Measurements from ENCODE around the gene CLDN6. TPM values are rescaled to one million over a fixed set of nuclear protein-coding genes. Genes with fewer than 3 reads are reported as not detected.

CLDN6 gene
- total and polyA plus RNA-seq, 8 donors = 2.3 to 140 (median 113) TPM; not detected in 1

DNA sequence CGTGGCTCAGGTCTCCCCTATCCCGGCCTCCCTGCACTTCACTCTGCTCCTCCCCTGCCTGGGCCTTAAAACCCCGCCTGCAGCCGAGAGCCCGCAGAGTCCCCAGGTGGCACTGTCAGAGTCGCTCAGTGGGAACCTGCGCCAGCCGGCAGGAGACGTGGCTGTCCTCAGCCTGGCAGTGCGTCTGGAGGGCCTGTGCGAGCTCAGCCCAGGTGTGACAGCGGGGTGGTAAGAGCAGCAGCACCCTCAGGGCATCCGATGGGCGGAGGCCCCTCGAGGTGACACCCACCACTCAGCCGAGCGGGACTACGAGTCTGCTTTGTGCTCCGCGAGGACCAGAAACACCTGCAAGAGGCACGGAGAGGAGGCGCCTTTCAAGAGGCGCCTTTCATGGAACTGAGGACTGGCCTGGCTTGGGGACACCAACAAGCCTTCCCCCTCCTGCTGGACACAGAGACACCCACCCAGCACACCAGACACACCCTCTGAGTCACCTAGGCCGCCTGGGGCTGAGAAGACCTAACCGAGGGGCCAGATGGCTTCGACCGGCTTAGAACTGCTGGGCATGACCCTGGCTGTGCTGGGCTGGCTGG is 5.1 kb downstream of the CLDN6 start, which contains the start of gene CLDN9:
CLDN9 (plus strand) TSS at position 96 of the 593 bp plus-strand sequence; CDS start at position 536, 440 bp downstream.
- peak; percentile 75 for ATAC-seq
- DNase-seq = peak in 1 of 4 donors; percentile 78
- Histone ChIP-seq H3K27me3 (peaks cover 9 to 86% of the 10 kb centered on the region in 2 donors), H3K4me1 (peaks cover 7 to 34% of the 10 kb centered on the region in 2 donors), H3K27ac (no peak within 1 kb of the TSS), H3K9me3 (no peaks in the 10 kb centered on the region), H3K4me3 (no peak within 1 kb of the TSS), H3K36me3 (no peaks in the 10 kb centered on the region)
- TF ChIP-seq, protein P1, sequence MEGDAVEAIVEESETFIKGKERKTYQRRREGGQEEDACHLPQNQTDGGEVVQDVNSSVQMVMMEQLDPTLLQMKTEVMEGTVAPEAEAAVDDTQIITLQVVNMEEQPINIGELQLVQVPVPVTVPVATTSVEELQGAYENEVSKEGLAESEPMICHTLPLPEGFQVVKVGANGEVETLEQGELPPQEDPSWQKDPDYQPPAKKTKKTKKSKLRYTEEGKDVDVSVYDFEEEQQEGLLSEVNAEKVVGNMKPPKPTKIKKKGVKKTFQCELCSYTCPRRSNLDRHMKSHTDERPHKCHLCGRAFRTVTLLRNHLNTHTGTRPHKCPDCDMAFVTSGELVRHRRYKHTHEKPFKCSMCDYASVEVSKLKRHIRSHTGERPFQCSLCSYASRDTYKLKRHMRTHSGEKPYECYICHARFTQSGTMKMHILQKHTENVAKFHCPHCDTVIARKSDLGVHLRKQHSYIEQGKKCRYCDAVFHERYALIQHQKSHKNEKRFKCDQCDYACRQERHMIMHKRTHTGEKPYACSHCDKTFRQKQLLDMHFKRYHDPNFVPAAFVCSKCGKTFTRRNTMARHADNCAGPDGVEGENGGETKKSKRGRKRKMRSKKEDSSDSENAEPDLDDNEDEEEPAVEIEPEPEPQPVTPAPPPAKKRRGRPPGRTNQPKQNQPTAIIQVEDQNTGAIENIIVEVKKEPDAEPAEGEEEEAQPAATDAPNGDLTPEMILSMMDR (IDR thresholded peaks at IDR 0.05) = no peak
- intact Hi-C loops (cut with DNase I) = no loop called here

DNA sequence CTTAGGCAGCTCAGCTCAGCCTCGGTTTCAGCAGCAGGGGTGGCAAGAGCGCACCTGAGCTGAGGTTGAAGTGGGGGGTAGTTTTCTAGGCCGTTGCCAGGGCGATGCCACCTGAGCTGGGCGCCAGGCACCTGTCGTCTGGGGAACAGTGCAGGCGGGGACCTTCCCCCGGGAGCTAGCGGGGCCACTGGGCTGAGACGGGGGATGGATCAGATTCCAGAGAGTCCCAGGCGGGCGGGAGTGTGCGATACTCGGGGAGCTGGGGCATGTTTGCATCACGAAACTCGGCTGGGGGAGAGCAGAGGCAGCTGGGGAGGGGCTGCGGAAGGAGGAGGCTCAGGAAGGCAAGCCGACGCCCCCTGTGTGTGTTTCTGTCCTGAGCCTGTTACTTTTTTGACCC is 5.7 kb downstream of the CLDN6 start:
- Histone ChIP-seq H3K36me3 (no peaks in the 10 kb centered on the region), H3K27ac (no peak overlapping the region), H3K4me3 (no peak overlapping the region), H3K9me3 (no peaks in the 10 kb centered on the region), H3K27me3 (peaks cover 8 to 86% of the 10 kb centered on the region in 2 donors), H3K4me1 (peaks cover 7 to 38% of the 10 kb centered on the region in 2 donors)
- intact Hi-C loops (cut with DNase I) = no loop called here
- peak; percentile 7 for ATAC-seq
- DNase-seq = peak in 1 of 4 donors; percentile 86
- TF ChIP-seq, protein P1 (IDR thresholded peaks at IDR 0.05) = no peak

DNA sequence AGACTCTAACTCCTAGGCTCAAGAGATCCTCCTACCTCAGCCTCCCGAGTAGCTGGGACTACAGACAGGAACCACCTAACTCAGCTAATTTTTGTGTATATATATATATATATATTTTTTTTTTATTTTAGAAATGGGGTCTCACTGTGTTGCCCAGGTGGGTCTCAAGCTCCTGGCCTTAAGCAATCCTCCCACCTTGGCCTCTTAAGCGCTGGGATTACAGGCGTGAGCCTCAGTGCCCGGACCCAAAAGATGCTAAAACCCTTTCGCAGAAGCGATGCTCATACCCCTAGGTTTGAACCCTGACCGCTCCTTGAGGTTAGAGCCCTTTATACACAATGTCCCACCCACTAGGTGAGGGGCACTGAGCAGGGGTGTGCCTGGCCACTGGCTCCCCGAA is 7.5 kb downstream of the CLDN6 start:
- TF ChIP-seq, protein P1 (IDR thresholded peaks at IDR 0.05) = no peak
- Histone ChIP-seq H3K4me1 (peaks cover 7 to 55% of the 10 kb centered on the region in 2 donors), H3K4me3 (no peak overlapping the region), H3K36me3 (no peaks in the 10 kb centered on the region), H3K27me3 (peaks cover 12 to 94% of the 10 kb centered on the region in 2 donors), H3K9me3 (no peaks in the 10 kb centered on the region), H3K27ac (no peak overlapping the region)
- no peak for ATAC-seq
- DNase-seq = no peak
- intact Hi-C loops (cut with DNase I) = no loop called here

DNA sequence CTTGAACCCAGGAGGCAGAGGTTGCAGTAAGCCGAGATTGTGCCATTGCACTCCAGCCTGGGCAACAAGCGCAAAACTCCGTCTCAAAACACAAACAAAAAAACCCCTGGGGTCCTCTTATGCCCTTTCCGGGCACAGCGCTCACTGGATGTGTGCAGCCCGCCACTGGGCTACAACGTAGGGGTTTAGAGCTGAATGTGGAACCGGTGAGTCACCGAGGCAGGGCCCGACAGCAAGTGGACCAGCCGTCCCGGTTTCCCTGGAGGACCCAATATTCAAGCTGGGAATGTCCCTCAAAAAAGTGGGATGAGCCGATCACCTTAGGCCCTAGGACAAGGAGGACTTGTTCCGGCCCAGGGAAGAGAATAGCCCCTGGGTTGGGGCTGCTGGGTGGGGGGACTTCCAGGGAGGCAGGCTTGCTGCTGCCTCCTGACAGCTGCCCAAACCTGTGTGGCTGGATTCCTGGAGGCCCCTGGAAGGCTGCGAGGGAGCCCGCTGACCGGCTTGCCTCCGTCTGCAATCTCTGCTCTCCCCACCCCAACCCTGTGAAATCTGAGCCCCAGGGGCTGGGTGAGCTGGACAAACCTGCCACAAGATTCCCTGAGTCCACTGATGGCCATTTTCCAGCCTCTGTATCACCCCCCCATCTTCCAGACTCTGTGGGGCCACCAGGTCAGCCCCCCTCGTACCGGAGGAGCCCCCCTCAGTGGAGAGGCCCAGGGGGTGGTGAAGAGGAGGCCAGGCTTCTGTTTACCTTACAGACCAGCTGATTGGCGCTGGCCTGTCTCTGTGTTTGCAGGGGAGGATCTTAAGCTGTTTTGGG is 8.2 kb downstream of the CLDN6 start:
- peak overlapping the region; percentile 72 to 89 for H3K27ac ChIP-seq
- peak in 2 of 4 donors; percentile 79 to 91 for DNase-seq

More for the DNA sequence above, 8.2 kb downstream of the CLDN6 start:
- Histone ChIP-seq H3K9me3 (no peaks in the 10 kb centered on the region), H3K4me3 (no peak overlapping the region), H3K36me3 (no peaks in the 10 kb centered on the region), H3K4me1 (peaks cover 7 to 62% of the 10 kb centered on the region in 2 donors), H3K27me3 (peaks cover 14 to 95% of the 10 kb centered on the region in 2 donors)
- intact Hi-C loops (cut with DNase I) = no loop called here
- TF ChIP-seq, protein P1 (IDR thresholded peaks at IDR 0.05) = no peak
- peak; percentile 72 for ATAC-seq
